ENCODE measurements around the gene DYNLT1.
"Not testable (repeated sequence)": the region's sequence is repeated elsewhere in the genome, so short reads cannot be mapped to it uniquely, and the experiment has no call there.

DYNLT1 gene

DNA sequence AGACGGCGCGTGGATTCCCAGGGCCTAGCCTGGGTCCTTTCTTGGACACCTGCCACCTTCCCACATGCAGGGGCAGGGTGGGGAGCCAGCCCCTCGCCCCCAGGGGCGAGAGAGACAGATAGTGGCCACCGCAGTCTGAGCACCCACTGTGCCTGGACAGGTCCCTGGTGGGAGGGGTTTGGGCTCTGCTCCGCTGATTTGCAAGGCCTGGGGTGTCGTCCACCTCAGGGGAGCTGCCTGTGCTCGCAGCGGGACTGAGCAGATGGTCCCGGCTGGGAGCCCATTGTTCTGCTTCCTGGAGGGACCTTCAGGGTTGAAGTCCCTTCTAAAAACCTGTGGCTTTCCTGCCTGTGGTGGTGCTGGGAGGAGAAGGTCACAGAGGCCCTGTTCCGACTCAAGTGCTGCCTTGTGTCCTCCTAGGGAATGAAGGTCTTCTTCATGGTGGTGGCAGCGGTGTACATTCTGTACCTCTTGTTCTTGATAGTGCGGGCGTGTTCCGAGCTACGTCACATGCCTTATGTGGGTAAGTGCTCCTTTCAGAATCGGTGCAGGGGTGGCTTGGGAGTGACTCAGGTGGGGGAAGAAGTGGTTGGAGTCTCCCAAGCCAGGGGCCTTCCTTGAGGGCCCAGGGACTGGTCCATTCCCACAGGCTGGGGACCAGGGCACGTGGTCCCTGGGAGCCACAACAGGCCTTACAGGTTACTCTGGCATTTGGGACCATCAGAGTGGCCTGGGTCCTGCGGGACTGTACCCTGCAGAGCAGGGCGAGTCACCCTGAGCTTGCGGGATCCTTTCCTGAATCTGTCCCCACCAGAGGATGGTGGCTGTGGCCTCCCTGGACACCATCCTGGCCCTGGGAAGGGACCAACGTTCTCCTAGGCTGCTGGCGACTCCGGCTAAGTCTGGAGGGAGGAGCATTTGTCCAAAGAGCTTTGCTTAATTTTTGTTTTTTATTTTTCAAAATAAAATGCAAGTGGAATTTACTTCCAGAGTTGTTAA, 19.6 kb downstream of the DYNLT1 start:
- no peak for DNase-seq (ENCODE audit: low read depth in 2 of 2, low spot score in 1 of 2)

DNA sequence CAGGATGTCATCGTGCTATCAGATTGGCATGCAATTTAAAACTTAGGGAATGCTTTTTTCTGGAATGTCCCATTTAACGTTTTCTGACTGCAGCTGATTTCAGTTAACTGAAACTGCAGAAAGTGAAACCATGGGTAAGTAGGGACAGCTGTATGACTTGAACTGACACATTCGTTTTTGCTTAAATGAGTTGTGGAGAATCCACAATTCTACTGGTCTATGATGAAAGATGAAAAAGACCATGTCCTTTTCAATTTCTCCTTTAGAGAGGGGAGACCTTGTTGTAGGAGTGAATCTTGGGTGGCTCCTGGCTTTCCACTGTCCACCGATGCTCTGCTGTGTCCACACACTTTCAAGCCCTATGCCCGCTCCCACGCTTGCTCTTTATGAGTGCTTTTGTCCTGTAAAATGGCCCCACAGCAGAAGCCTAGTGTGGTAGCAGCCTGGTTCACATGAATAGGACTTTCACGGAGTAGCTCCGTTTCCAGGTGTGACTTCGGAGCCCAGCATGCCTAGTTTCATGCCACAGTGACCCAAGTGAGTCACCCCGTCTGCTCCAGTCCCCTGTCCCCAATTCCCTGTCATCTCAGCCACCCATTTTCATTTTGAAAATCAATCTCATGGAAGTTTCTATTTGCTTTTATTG, 21.9 kb downstream of the DYNLT1 start:
- no peak for DNase-seq (ENCODE audit: low read depth in 2 of 2, low spot score in 1 of 2)

DNA sequence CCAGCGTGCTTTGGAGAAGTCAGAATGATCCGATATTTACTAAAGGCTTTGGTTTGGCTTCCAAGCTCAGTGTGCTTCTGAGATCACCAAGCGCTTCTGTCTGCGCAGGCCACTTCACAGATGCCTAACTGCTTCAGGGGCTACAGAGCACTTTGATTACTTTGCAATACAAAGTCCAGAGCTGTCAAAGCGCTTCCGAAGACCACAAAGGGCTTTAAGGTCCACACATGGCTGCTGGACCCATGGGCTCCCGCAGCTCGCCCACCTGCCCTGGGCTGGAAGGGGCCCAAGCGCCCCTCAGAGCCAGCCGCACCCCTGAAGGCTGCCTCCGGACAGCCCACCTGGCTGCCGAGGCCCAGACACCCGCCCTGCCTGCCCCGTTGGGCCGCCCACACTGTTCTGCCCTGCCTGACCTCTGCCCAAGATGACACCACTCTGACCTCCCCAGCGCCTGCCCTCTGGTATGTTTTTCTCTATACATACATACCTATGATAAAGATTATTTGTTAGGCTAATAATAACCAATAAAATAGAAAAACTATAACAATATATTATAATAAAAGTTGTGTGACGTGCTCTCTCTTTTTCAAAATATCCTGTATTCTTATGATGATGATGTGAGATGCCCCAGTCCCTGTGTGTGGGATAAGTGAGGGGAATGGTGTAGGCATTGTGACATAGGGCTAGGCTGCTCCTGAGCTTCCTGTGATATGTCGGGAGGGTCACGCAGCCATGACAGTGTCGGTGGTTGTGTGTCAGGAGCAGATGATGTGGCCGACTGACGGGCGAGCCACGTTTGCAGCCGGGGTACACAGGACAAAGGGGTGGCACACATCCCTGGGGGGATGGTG, 22.6 kb downstream of the DYNLT1 start:
- no peak for DNase-seq (ENCODE audit: low read depth in 2 of 2, low spot score in 1 of 2)

DNA sequence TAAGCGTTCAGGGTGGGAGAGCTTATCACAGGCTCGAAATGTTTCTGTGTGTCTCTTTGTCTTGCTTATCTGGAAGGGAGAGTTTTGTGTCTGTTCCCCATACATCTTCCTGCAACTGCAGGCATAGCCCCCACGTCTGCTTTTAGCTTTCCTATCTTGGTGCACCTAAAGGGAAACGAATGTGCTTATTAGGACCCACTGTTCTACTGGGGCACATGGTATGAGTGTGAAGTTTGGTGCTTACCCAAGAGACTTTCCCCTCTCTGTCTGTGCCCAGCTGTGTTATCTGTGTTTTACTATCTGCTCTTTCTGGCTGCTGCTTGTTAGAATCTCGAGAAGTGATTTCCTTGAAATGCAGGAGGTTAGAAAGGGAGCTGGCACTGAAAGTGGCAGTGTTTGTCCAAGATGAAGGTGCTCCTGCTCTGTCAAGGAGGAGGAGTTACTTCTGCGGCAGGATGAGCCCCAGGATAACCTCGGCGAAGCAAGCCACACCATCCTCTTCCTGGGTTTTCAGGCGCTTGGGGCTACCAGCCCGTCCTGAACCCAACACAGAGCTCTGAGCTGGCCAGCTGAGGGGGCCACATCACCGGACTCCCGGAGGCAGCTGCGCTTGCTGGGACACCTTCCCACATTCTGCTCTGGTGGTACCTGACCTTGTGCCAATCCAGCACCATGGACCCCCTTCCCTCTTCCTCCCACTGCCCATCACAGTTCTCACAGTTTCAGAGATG, 23.4 kb downstream of the DYNLT1 start:
- no peak for DNase-seq (ENCODE audit: low read depth in 2 of 2, low spot score in 1 of 2)

DNA sequence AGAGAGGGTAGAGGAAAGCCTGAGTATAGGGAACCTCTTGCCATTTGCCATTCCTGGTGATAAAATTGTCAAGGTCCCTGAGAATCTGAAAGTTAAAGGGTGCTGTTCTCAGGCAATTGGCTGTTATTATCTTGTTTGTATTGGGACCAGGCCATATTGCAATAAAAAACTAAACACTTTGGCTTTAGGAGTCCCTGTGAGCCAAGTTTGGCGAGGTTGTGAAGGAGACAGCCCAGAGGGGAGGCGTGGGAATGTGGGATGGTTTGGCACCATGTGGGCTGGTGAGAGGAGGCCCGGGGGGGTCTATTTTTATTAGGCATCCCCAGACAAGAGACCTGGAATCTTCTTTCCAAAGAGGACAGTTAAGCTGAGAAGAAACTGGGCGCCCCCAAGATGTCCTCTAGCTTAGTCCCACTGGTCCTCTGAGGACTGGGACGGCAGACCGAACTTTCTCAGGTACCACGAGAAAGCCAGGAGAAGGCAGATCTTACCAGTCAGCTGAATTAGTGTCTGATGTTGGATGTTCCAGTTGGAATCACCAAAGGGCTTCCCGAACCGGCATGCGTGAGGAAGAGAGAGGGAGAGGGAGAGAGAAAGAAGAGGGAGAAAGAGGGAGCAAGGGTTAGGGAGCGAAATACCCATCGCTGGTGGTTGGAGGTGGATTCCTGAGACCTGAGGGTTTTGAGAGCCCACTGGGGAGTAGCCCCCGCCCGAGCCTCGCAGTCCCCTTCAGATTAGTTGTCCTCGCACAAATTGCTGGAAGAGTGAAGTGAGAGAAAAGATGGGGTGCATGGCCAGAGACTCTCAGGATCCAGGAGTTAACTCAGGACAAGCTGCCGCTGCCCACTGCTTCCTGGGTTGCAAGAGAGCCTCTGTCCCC, 24.4 kb downstream of the DYNLT1 start:
- no peak for DNase-seq (ENCODE audit: low read depth in 2 of 2, low spot score in 1 of 2)

DNA sequence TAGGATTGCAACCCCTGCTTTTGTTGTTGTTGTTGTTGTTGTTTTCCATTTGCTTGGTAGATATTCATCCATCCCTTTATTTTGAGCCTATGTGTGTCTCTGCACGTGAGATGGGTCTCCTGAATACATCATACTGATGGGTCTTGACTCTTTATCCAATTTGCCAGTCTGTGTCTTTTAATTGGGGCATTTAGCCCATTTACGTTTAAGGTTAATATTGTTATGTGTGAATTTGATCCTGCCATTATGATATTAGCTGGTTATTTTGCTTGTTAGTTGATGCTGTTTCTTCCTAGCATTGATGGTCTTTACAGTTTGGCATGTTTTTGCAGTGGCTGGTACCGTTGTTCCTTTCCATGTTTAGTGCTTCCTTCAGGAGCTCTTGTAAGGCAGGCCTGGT, 26.3 kb downstream of the DYNLT1 start:
- DNase-seq (ENCODE audit: low read depth in 2 of 2, low spot score in 1 of 2) = not testable (repeated sequence)

DNA sequence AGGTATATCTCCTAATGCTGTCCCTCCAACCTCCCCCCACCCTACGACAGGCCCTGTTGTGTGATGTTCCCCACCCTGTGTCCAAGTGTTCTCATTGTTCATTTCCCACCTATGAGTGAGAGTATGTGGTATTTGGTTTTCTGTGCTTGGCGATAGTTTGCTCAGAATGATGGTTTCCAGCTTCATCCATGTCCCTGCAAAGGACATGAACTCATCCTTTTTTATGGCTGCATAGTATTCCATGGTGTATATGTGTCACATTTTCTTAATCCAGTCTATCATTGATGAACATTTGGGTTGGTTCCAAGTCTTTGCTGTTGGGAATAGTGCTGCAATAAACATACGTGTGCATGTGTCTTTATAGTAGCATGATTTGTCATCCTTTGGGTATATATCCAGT, 29.9 kb downstream of the DYNLT1 start:
- not testable (repeated sequence) for DNase-seq (ENCODE audit: low read depth in 2 of 2, low spot score in 1 of 2)

DNA sequence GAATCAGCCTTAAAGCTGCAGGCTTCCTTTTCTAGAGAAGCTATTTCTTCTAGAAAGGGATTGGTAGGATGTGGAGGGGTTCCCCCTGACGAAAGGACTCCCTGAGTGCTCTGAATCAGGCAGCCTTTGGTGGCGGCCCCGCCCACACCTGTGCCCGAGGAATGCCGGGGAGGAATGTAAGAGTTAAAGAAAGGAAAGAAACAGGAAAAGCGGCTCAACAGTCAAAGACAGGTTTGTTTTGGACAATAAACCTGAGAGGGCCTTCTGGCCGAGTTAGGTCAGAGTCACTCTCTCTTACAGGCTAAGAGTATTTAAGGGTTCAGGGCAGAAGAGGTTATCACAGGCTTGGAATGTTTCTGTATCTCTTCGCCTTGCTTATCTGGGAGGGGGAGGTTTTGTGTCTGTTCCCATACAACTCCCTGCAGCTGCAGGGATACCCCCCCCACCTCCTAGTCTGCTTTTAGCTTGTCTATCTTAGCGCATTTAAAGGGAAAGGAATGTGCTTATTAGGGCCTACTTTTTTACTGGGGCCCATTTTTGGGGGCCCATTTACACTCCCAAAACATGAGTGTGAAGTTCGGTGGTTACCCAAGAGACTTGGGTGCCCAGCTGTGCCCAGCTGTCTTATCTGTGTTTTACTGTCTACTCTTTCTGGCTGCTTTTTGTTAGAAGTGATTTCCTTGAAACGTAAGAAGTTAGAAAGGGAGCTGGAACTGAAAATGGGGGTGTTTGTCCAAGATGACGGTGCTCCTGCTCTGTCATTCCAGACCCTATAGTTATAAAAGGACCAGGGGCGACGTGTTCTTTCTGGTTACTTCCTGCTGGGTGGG, 32.8 kb downstream of the DYNLT1 start:
- no peak for DNase-seq (ENCODE audit: low read depth in 2 of 2, low spot score in 1 of 2)

DNA sequence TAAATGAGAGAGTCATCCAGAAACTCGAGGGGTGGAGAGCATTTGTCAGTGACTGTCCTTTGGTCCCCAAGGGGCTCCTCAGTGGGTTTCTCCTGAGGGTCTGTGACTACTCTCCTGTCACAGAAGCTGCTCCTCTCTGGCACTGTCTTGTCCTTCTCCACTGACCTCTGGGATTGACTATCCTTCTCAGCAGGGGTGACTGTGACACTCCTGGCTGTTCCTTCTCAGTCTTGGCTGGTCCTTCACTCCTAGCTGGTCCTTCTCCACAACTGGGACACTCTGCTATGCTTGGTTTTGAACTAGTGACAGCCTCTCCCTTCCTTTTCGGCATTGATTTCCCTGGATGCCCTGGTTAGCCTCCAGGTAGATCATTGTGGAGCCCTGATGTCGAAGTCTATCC, 33.5 kb downstream of the DYNLT1 start:
- no peak for DNase-seq (ENCODE audit: low read depth in 2 of 2, low spot score in 1 of 2)

DNA sequence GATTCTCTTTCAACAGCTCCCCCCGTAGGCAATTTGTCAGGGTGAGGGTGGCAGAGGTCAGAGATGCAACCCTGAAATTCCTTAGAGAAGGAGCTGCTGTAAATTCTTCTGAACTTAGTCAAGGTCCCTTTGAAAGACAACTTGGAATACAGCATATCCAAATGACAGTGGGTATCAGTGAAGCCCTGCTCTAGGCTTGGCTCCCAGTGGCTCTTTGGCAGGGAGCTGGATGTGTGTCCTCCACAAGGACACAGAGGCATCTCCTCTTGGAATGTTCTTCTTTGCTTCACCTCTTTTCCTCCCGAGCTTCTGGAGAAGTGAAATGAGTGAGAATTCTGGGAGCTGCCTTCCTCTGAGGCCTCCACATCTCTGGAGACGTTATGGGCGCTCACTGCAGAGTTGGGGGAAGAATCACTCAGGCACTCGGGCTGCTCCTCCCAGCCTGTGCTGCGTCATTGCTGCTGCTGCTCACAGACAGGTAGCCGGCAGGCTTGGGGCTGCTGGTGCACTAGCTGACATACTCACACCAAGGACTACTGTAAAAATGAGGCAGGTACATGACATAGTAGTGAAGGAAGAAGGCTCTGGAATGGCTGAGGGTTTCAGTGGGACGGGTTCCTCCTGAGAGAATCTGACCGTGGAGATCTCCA, 34.1 kb downstream of the DYNLT1 start:
- DNase-seq (ENCODE audit: low read depth in 2 of 2, low spot score in 1 of 2) = no peak

DNA sequence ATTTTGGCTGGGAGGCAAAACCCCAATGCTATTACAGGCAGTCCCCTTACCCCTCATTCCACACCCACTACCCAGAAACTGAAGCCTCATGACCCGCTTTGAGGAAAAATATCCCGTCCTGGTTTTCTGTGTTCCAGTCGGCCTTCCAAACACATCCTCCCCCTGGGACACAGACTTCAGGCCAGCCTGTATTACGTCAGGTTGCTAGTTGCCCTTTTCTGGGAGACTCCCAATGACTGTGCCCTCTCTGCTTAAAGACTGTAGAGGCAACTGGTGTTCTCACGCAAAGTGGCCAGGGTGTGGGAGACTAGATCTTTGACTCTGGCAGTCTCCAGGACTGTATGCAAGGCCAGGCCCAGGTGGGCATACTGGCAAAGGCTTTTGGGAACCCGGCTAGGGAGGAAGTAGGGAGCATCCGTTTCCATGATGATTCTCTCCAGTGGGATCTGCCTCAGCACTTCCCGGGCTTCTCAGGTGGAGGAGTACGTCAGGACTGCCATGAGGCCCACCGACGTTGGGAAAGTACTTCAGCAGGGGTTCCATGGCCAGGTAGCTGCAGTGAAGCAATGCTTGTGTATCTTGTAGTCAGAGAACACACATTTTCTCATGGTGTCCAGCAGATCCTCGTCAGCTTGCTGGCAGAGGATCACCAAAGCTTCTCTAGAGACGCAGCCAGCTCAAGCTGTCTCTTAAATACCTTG, 34.9 kb downstream of the DYNLT1 start:
- no peak for DNase-seq (ENCODE audit: low read depth in 2 of 2, low spot score in 1 of 2)

DNA sequence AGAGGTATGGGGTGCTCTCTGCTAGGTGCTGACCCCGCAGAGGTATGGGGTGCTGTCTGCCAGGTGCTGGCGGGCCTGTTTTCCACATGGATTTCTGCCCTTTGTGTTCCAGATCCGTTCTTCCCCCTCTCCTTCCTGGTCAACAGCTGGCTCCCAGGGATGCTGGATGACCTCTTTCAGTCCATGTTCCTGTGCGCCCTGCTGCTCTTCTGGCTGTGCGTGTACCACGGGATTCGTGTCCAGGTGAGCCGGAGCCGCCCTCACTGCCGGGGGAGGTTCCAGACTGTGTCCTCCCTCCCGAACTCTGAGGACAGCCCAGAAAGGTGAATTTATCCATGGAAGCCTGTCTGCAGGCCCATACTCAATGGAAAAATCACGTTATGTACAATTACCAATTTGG, 36.3 kb downstream of the DYNLT1 start:
- DNase-seq (ENCODE audit: low read depth in 2 of 2, low spot score in 1 of 2) = no peak

DNA sequence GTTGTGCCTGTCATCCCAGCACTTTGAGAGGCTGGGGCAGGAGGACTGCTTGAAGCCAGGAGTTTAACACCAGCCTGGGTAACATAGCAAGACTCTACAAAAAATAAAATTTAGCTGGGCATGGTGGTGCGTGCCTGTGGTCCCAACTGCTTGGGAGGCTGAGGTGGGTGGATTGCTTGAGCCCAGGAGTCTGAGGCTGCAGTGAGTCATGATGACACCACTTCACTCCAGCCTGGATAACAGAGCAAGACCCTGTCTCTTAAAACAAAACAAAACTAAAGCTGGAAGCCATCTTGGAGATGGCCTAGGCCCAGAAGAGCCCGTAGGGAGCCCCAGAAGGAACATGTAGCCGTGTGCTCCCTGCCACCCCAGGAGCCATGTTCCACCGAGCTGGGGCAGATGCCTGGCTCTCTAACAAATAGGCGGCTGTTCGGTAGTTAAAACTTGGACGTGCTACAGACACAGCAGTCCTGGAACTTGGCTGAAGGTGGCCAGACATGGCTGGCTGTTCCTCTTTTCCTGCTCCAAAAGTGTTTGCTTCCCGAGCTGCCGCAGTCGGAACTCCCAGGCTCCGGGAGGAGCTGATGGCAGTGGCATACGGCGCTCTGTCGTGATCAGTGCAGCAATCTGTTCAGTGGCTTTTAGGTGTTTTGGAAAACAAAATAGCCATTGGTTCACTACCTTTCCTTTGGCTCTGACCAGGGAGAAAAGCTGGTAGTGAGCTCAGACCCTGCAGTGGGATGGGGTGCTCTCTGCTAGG, 37.0 kb downstream of the DYNLT1 start:
- DNase-seq (ENCODE audit: low read depth in 2 of 2, low spot score in 1 of 2) = no peak

DNA sequence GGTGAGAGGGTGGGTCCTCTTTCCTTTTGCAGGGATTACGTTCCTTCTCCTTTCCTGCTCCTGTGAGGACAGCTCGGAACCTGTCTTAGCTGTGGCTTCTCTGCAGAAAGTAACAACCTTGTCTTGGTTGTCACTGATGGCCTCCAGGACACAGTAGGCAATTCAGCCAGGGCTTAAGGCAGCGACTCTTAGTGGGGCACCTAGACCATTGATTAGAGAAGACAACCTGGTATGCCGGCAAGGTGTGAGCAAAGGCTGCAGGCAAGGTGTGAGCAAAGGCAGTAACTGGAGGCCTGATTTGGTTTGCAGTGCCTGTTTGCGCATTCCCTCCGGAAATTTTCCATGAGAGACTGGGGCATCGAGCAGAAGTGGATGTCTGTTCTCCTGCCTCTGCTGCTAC, 37.6 kb downstream of the DYNLT1 start:
- DNase-seq (ENCODE audit: low read depth in 2 of 2, low spot score in 1 of 2) = no peak

DNA sequence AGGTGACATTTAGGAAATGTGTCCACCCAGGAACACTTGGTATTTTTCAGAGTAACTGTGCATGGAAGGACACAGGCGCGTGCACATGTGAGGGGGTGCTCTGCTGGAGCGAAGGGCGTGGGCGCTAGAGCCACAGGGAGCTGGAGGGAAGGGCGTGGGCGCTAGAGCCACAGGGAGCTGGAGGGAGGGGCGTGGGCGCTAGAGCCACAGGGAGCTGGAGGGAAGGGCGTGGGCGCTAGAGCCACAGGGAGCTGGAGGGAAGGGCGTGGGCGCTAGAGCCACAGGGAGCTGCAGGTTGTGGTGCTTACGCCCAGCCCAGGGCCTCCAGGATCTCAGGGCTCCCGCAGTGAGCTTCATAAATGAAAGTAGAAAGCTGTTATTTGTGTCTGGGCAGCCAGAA, 38.5 kb downstream of the DYNLT1 start:
- DNase-seq (ENCODE audit: low read depth in 2 of 2, low spot score in 1 of 2) = not testable (repeated sequence)

DNA sequence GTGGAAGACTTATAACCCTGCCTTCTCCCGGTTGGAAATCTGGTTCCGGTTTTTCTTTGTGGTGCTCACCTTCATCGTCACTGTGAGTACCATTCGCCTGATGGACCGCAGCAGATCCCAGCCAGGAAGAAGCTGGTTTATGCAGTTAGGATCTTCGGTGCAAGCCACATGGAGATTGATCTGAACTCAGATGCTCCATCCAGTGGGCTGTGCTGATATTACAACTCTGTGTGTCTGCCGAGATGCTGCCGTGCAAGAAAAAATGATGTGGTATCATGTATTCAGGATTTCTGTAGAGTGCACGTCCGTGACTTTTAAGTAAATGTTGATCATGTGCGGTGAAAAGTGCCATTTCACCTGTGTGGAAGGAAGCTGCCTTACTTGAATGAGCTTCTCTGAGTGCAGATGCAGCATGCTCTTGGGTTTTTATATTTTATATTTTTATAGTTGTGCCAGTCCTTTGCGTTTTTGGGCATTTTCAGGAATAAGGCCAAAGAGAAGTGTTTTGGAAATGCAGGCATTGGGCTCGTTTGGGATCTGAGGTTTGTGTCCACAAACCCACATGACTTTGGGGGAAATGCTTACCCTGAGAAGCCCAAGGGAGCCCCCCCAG, 39.2 kb downstream of the DYNLT1 start:
- peak in 1 of 2 donors; percentile 7 for DNase-seq (ENCODE audit: low read depth in 2 of 2, low spot score in 1 of 2)

DNA sequence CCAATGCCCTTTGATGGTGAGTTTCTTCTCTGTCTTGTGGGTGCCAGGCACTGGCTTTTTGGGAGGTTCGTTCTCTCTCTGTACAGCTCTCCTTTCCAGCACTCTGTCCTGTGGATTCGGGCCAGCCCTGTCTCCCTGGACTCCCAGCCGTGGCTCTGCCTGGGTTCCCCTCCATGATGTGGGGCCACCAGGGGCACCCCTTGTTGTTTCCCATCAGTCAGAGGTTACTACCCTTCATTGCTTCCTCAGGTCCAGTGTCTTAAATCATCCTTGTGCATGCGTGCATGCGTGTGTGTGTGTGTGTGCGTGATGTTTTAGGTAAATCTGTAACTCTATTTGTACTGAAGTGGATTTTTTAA, 40.5 kb downstream of the DYNLT1 start:
- DNase-seq (ENCODE audit: low read depth in 2 of 2, low spot score in 1 of 2) = no peak
